HG03342 (cell line): Measurements from ENCODE around the gene IPO9.

ENCODE experiments used
- ATAC-seq: cut with Tn5 transposase; IDR thresholded peaks from one replicate; pipeline ENCODE4 v1.9.1; 2021; ENCODE audit warnings: mild to moderate bottlenecking, moderate library complexity; ENCODE audit not compliant: unreplicated experiment

The IPO9 gene

DNA sequence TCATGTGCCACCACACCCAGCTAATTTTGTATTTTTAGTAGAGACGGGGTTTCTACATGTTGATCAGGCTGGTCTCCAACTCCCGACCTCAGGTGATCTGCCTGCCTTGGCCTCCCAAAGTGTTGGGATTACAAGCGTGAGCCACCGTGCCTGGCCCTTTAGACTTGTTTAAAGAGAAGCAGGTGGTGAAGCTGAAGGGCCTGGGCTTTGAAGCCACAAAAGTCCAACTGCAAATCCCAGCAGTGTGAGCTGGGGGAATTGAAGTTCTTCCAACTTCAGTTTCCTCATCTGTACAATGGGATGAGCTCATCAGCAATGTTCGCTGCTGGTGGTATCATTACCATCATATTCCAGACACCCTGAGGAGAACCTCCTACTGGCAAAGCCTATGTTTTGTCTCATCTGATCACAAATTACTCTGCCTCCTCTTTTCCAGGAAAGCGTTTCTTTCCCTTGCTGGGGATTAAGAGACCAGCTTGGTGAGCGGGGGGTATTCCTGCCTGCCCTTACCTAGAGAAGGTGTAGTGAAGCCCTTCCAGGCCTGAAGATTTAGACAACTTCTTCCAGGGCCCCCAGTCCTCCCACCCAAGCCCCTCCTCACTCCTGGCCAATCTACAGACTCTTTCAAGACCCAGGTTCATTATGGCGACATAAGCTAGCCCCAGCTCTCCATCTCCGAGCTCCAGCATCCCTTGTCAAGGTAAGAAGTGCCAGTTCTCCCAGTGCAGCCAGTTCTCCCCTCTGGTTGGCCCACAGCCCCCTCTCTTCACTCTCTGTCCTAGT is 57.3 kb downstream of the IPO9 start:
- no peak for ATAC-seq

DNA sequence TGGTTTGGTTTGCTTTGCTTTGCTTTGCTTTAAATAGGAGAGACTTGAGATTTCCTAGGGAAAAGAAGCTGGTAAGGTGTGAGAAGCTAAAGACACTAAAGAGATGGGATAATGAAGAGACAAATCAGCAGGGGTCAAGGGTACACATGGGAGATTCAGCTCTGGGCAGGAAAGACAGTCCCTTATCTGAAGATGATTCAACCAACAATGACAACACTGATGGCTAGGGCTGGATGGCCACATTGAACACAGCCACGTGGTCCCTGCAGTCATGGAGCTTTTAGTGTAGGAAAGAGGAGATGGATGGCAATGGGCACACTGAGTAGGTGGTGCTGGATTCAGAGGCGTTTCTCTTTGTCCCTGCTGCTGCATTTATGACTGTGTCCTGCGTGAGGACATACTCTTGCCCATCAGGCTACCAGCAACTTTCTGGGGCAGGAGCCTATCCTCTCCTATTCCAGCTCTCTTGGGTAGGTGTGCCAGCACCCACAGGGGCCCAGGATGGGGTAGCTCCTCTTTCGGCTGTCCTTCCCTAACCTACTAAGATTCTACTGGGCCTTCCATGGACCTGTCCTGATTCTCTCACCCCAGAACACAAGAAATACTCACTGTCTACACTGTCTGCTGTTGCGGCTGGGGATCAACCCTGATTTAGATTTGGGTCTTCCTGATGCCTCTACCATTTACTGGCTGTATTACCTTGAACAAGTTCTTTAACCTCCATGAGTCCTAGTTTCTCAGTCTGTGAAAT is 58.3 kb downstream of the IPO9 start:
- no peak for ATAC-seq

DNA sequence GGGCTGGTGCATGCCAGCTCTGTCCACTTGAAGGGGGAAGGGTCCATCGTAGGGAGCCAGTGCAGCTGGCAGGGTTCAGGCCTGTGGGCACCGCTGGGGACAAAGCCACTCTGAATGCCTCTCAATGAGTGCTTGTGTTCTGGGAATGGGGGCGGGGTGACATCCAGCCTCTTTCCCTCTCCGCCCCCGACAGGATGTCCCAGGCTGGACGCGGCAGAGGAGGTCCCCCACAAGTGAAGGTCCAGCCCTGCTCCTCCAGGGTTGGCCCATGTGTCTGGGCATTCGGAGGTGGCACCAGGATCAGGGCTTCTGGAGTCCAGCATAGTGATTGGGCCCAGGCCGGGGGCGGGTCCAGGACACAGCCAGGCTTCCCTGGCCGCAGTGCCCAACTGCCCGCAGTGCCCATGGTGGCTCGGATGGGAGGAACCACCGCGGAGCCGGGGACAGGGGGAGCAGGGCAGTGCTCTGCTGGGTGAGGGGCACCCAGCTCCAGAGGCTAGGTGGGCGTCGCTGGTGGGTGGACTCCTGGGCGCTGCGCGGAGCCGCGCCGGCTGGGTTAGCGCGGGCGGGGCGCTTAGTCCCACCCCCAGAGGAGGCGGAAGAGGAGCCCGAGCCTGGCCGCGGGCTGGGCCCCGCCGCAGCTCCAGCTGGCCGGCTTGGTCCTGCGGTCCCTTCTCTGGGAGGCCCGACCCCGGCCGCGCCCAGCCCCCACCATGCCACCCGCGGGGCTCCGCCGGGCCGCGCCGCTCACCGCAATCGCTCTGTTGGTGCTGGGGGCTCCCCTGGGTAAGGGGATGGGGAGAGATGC is 59.5 kb downstream of the IPO9 start, which contains the start of gene SHISA4:
SHISA4 (plus strand) TSS at position 617 of the 808 bp plus-strand sequence; CDS start at position 714, 97 bp downstream.
- ATAC-seq, result no peak

DNA sequence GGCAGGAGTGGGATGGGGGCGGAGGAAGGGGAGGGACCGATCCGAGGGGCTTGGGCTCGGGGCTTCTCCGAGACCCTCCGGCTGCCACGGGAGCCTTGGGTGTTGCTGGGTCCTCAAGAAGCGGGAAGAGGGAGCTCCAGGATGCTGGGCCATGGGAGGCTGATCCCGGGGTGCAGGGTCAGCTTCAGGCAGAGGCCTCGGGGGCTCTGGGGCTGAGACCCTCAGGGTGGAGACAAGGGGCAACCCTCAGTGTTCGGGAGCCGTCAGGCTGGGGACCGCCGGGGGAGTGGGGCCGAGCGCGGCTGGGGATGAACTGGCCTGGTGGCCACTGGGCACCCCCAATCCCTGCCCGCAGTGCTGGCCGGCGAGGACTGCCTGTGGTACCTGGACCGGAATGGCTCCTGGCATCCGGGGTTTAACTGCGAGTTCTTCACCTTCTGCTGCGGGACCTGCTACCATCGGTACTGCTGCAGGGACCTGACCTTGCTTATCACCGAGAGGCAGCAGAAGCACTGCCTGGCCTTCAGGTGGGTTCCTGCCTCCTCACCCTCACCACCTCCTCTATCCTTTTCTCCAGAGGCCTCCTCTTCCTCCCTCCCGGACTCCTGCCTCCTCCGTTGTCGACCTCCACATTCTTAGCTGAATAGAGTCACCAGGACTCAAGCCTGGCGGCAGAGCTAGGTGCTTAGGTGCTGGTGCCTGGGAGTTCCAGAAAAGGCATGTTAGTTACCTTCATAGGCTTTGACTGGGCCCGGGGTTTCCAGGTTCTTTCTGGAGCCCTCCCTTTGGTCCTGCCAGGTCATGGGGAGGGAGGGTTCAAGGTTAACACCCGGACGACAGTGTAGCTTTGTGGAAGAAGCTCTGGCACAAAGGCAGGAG is 60.4 kb downstream of the IPO9 start:
- no peak for ATAC-seq

DNA sequence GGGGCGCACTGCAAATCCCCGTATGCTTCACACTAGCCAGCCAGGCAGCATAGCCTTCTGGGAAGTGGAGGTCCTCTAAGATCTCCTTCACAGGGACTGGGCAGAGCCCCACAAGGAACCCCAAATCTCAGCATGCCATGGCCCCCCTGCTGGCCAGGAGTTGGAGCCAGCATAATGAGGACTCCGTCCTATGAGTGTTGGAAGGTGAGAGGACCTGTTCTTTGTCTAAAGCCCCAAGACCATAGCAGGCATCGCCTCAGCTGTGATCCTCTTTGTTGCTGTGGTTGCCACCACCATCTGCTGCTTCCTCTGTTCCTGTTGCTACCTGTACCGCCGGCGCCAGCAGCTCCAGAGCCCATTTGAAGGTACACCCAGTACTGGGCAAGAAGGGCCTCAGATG is 61.3 kb downstream of the IPO9 start:
- no peak for ATAC-seq

DNA sequence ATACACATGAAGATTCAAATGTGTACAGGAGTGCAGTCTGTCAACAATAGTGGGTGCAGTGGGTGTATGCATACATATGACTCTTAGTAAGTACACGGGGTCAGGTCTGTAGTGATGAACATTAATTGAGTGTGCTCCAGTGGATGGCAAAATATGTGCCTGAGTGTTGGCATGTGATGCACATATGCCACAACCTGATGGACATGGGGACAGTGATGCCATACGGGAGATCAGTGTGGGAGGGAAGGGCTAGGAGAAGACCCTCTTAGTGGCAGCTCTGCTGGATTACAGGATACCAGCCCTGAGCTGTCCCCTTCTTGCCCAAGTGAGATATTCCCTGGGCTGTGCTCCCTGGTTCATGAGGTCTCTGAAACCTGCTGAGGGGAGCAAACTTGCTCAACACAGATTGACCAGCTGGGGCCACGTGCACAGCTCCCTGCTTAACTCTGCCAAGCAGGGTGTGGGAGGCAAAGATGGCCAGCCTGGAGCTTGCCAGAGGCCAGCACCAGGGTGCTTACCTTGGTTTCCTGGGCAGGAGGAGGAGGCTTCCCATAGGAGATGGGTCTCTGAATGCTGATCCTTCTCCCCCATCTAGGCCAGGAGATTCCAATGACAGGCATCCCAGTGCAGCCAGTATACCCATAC is 62.0 kb downstream of the IPO9 start:
- no peak for ATAC-seq

DNA sequence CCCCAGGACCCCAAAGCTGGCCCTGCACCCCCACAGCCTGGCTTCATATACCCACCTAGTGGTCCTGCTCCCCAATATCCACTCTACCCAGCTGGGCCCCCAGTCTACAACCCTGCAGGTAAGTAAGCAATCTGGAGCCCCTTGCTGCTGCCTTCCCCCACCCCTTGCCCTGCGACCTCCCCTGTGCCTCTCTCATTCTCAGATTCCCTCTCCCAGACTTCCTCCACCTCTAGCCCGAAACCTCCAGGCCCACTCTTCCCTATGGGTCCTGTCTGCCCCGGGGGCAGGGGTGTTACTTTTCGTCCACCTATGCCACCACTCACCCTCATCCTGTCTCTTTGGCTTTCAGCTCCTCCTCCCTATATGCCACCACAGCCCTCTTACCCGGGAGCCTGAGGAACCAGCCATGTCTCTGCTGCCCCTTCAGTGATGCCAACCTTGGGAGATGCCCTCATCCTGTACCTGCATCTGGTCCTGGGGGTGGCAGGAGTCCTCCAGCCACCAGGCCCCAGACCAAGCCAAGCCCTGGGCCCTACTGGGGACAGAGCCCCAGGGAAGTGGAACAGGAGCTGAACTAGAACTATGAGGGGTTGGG is 62.6 kb downstream of the IPO9 start:
- no peak for ATAC-seq

DNA sequence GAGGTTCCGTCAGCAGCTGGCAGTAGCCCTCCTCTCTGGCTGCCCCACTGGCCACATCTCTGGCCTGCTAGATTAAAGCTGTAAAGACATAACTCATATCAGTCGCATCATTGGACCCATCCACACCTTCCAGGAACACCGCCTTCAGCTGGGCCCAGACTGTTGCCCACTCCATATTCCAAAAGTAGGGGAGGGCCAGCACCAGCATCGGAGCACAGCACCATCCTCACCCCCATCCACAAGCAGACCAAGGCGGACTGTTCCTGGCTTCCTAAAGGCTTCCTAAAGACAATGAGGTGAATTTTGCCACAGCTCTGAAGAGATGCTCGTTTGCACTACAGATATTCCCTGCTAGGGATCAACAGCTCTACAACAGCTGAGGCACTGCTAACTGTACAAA is 63.3 kb downstream of the IPO9 start:
- ATAC-seq, result no peak

DNA sequence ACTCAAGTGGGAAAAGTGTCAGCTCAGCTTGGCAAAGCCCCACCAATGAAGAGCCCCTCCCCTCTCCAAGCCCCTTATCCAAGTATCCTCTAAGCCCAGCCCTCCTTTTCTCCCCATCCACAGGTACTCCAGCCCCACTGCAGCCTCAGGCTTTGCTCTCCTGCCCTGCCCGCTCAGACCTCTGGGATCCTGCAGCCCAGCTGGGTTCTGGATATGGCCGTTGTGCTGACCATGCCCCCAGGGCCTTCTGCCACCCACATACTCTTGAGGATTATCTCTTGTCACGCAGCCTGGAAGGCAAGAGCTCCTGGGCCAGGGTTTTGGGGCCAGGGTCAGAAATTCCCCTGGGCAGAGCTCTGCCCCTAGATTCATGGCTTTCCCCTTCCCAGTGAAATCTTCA is 64.5 kb downstream of the IPO9 start:
- no peak for ATAC-seq

DNA sequence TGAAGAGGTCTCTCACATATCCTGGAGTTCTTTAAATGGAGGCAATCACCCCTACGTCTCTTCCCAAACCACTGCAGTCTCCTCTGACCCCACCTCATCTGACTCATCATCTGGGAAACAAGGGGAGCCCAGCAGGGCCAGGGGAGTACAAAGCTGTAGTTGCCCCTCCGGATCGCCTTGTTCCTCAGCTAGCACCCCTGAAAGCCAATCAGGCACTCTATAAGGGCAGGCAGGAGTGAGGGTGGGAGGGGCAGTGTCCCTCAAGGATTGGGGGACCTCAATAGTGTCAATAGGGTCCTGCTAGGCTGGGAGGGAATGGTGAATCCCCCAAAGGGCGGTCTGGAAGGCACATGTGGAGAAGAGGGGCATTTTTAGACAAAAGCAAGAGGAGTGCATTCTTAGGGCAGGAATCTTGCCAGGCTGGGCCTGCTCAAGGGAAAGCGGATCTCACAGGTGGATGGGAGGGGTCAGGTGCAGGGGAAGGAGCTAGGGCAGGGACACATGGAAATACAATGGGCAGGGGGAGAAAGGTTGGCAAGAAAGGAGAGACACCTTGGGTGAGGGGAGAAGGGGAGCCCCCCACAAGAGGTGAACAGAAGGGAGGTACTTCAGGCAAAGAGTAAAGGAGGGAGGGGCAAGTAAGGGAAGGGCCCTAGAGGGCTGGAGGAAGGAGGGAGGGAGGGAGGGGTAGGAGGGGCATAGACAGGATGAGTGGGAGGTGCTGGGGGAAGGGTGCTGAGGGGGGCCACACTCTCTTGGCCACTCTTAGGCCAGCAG is 65.6 kb downstream of the IPO9 start:
- no peak for ATAC-seq

DNA sequence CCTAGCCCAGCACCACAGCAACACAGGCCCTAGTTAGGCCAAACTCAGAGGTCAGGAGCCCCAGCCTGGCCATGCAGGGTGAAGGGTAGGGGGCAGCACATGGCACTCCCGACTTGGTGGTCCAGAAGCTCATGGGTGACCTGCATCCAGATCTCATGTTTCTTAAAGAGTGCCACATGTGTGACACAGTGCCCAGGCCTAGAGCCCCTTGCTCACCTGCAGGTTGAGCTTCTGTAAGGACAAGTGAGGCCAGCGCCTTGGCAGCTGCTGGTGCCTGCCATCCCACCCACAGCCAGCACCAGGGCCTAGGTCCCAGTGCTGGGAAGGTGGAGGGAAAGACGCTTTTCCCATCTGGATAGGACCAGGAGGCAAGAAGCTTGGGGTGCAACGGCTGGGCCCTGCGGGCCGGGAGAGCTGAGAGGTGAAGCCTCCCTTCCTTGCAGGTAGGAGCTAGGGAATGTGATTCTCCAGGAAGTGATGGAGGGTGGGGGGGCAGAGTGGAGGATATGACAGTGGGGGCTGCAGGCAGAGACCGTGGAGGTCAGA is 66.2 kb downstream of the IPO9 start:
- ATAC-seq, result no peak

DNA sequence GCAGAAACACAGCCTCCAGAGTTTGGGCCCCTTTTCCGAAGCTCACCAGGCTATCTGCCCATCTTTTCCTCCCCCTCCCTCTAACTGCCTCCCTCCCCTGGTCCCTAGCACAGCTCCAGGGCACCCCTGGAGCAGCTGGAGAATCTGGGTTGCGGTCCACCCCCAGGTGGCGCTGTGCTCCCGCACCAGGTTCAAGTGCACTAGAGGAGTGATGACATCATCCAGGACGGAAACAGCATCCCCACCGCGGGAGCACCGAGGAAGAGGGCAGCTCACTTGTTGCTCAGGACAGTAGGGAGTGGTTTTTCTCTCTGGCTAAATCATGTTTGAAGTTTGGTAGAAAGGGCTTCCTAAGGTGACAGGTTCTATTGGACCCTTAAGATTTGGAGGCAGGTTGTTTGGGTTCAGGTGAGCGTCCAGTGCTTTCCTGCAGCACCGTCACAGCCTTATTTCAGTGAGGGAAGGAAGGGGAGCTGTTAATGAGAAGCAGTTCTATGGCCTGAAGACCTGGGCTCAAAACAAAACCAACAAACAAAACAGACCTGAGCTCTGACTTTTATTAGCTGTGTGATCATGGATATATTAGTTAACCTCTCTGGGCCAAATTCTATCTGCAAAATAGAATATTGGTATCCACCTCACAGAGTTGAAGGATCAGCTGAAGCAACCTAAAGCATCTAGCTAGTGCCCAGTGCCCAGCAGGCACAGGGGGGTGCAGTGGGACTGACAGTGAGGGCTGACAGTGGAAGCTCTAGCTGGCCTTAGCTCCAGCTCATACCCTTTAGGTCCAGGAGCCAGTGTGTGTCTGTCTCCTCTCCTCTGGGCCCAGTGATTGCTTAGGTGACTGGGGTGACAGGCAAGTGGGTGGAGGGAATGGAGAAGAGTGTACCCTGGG is 67.2 kb downstream of the IPO9 start:
- ATAC-seq, result peak; percentile 85

DNA sequence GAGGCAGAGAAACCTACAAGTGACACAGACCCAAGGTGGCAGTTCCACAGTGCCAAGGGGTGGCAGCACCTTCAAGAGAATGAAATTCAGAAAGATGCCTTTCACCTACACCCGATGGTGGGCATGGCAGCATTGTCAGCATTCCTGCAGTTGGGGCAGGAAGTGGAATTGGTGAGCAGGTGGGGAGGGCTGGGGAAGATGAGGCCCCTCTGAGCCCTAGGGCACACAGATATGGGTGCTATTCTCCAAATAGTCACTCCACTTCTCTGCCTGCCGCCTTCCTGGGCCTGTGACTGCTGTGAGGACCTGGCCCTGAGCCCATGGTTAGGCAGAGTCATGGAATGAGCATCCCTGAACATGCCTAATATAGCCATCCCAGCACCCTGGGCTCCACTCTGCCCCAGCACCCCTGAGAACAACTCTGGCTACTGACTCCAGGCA is 68.0 kb downstream of the IPO9 start:
- no peak for ATAC-seq

DNA sequence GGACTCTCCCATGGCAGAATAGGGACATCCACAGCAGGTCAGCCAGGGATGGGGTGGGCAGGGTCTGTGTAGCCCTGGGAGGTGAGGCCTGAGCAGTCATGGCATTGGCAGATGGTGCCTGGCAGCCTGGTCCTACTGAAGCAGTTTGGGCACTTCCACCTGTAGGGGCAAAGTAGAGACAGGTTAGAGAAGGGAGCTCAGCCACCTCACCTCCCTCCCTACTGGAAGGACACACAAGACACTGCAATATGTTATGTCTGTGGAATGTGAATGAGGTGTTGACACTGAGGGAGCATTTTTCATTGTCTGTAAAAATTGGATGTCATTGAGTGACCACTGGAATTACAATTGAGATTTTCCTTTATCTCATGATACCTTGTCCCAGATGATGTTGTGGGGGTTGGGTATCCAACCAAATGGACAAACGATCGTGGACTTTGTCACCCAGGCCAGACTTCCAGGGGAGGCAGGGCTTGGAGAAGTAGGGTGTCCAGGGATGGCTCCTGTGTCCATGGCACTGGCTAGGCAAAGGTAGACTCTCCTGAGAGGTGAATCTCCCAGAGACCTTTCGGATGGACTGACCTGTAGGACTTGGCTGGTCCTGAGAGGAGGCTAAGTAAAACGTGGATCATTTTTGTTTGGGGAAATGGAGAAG is 69.4 kb downstream of the IPO9 start:
- ATAC-seq, result no peak

DNA sequence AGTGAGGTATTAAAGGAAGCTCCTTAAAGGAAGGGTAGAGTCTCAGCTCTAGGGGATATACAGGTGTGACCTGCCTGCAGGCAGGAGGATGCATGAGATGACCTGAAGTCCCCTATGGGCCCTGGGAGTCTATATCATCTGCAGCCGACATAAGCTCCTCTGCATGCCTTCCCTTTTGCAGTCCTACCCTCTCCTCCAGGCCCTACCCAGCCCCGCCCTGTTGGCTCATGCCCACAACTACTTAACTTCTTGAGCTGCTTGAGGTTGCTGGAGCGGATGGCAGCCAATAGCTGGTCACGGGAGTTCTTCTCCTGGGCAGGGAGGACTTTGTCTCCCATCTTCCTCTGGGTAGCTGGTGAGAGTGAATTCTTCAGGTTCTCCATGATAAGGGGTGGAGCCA is 70.0 kb downstream of the IPO9 start:
- no peak for ATAC-seq

DNA sequence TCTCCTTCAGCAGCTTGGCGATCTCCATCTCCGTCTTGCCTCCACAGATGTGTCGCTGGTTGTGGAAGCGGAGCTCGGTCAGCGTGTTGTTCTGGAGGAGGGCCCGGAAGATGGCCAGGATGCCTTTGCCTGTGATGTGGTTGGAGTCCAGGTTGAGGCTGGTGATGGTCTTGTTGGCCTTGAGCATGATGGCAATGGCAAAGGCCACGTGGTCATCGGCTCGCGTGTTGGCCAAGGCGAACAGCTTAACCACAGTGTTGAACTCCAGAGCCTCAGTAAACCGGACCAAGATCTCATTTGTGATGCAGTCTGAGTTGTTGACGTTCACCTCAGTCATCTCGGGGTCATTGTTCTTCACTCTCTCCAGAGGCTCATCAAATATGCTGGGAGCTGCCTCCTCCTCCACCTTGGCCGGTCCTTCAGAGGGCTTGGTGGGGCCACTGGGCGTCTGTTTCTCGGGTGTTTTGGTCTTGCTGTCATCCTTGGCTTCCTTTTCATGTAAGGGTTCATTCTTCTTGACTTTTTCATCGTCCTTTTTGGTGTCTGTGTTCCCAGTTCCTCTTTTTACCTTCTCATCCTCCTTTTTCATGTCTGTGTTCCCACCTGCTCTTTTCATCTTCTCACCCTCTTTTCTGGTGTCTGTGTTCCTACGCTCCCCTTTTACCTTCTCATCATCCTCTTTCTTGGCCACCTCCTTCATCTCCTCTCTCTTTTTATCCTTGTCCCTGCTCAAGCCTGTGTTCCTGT is 70.9 kb downstream of the IPO9 start:
- ATAC-seq, result no peak
